Neural cell (in vitro differentiated cells): ENCODE results near the gene GPR183.

Experiments used
- CTCF ChIP-seq: fragments of 450-650 bp; IDR thresholded peaks from 2 replicates; pipeline ENCODE4 v1.5.1; 2014; ENCODE audit warnings: antibody characterized with exemption, mild to moderate bottlenecking, moderate library complexity; ENCODE audit not compliant: poor library complexity, severe bottlenecking
- EP300 ChIP-seq: fragments of 450-650 bp; conservative IDR thresholded peaks from 2 replicates; pipeline ENCODE4 v1.6.1; 2014; ENCODE audit warnings: antibody characterized with exemption, mild to moderate bottlenecking, moderate library complexity; ENCODE audit not compliant: poor library complexity, severe bottlenecking
- POLR2AphosphoS5 ChIP-seq: IDR thresholded peaks from 2 replicates; pipeline ENCODE4 v1.6.1; 2012
- RAD21 ChIP-seq: fragments of 450-650 bp; conservative IDR thresholded peaks from 2 replicates; pipeline ENCODE4 v1.6.1; 2014; ENCODE audit warnings: antibody characterized with exemption, mild to moderate bottlenecking, moderate library complexity

GRCh38 chr13:99323488-99323887 is 16.3 kb upstream of the GPR183 start:
- TF ChIP-seq CTCF, result no peak
- TF ChIP-seq RAD21, result no peak
- no peak for TF ChIP-seq POLR2AphosphoS5
- no peak for TF ChIP-seq EP300
